Activated T-helper 2 cell treated with anti-CD3 and anti-CD28 coated beads, Interferon-gamma antibody, Interleukin-2, Interleukin-4, amounts not matched to agents 10 μg/mL and 5 μg/mL and 100 μg/mL, durations not matched to agents 14 hours and 24 hours and 36 hours (primary cell): ENCODE results near the gene WDR59. TPM values are rescaled to one million over a fixed set of nuclear protein-coding genes. Genes with fewer than 3 reads are reported as not detected.

Source experiments
- DNase-seq: peaks from one replicate; pipeline ENCODE4 v3.0.0; 2021; ENCODE audit warnings: low spot score
- H3K27ac Mint-ChIP-seq: one replicate; pipeline ENCODE4 v1.8.0; 2021; ENCODE audit warnings: mixed read lengths
- H3K27me3 Mint-ChIP-seq: one replicate; pipeline ENCODE4 v1.8.0; 2021; ENCODE audit warnings: low read depth, mixed read lengths
- H3K36me3 Mint-ChIP-seq: one replicate; pipeline ENCODE4 v1.8.0; 2021; ENCODE audit warnings: low read depth, mixed read lengths
- H3K4me1 Mint-ChIP-seq: one replicate; pipeline ENCODE4 v1.8.0; 2021; ENCODE audit warnings: low read depth, mixed read lengths
- H3K4me3 Mint-ChIP-seq: one replicate; pipeline ENCODE4 v1.8.0; 2021; ENCODE audit warnings: low read depth, mild to moderate bottlenecking, moderate library complexity, mixed read lengths
- H3K9me3 Mint-ChIP-seq: one replicate; pipeline ENCODE4 v1.8.0; 2021; ENCODE audit warnings: mixed read lengths
- intact Hi-C: fragments of 100-400 bp; cut with micrococcal nuclease; formaldehyde crosslinking; loops from one replicate; pipeline ENCODE4 v1.15.1; 2023
- total RNA-seq: library from RNA; stranded (reverse); gene quantifications from 2 replicates; pipeline ENCODE4 v1.2.3, GENCODE V29; 2022

Gene WDR59
- total RNA-seq, 1 donor from 2014 or later, result 83.9 TPM

DNA sequence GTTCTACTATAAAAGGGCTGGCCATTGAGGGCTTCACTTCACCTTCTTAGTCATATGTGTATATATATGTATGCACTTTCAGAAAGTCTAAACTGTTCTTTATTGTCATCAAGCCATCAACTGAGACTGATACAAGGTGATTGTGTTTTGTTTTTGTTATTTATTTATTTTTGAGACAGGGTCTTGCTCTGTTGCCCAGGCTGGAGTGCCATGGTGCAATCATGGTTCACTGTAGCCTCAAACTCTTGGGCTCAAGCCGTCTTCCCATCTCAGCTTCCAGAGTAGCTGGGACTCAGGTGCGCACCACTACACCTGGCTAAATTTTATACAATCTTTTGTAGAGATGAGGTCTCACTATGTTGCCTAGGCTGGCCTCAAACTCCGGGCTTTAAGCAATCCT lies 19.5 kb upstream of the WDR59 start:
- no peak for DNase-seq
- intact Hi-C loops, result no loop called here
- peaks cover 55% of the 10 kb centered on the region for H3K4me1 Mint-ChIP-seq
- no peaks in the 10 kb centered on the region for H3K9me3 Mint-ChIP-seq
- peaks cover 49% of the 10 kb centered on the region for H3K36me3 Mint-ChIP-seq
- H3K27ac Mint-ChIP-seq, result no peak overlapping the region
- H3K4me3 Mint-ChIP-seq, result no peak overlapping the region
- H3K27me3 Mint-ChIP-seq, result no peaks in the 10 kb centered on the region

DNA sequence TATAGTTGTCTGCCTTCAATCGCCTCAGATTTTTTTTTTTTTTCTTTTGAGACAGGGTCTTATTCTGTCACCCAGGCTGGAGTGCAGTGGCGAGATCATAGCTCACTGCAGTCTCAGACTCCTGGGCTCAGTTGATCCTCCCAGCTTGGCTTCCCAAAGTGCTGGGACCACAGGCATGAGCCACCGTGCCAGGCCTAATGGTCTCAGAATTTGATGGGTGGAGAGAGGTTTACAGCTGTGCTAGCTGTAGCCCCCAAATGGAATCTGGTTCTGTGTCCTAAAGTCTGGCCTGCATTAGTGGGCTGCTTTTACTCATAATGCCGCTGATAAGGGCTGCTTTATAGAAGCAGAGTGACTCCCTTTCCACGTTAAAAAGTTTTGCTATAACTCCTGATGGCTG lies 19.0 kb upstream of the WDR59 start:
- no peak overlapping the region for H3K27ac Mint-ChIP-seq
- H3K4me1 Mint-ChIP-seq, result peaks cover 50% of the 10 kb centered on the region
- no peaks in the 10 kb centered on the region for H3K9me3 Mint-ChIP-seq
- no peaks in the 10 kb centered on the region for H3K27me3 Mint-ChIP-seq
- intact Hi-C loops, result loop anchor here (1.0 kb wide), 1 partner anchor 8 kb away; no protein-coding TSS in a partner anchor
- H3K36me3 Mint-ChIP-seq, result peaks cover 43% of the 10 kb centered on the region
- H3K4me3 Mint-ChIP-seq, result no peak overlapping the region
- no peak for DNase-seq

DNA sequence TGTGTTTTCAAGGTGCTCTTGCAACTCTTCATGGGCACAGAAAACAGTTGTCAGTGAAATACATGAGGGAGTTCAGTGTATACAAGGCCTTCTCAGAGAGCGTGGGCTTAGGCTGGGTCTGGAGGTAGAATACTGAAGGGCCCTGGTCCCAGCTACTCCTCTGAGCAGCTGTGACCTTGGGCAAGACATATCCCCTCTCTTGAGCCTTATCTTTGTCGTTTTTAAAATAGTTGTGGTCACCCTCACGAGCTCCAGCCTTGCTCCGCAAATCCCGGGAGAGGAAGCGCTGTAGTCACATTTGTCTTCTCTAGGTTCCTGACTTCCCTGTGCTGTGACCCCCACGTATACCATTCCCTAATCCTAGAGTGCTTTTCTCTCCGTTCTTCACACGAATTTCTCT lies 17.6 kb upstream of the WDR59 start:
- Mint-ChIP-seq H3K36me3 (peaks cover 36% of the 10 kb centered on the region), H3K4me1 (peaks cover 49% of the 10 kb centered on the region), H3K4me3 (no peak overlapping the region), H3K9me3 (no peaks in the 10 kb centered on the region), H3K27ac (no peak overlapping the region), H3K27me3 (no peaks in the 10 kb centered on the region)
- no peak for DNase-seq
- intact Hi-C loops, result no loop called here

GRCh38 chr16:75000481-75001081 lies 15.7 kb upstream of the WDR59 start:
- Mint-ChIP-seq H3K27me3 (peaks cover 12% of the 10 kb centered on the region), H3K4me3 (peak overlapping the region; percentile 86), H3K27ac (peak overlapping the region; percentile 26), H3K36me3 (peaks cover 33% of the 10 kb centered on the region), H3K4me1 (peaks cover 49% of the 10 kb centered on the region), H3K9me3 (no peaks in the 10 kb centered on the region)
- intact Hi-C loops, result loop anchor here (1.0 kb wide), 1 partner anchor 99 kb away; no protein-coding TSS in a partner anchor
- DNase-seq, result no peak

DNA sequence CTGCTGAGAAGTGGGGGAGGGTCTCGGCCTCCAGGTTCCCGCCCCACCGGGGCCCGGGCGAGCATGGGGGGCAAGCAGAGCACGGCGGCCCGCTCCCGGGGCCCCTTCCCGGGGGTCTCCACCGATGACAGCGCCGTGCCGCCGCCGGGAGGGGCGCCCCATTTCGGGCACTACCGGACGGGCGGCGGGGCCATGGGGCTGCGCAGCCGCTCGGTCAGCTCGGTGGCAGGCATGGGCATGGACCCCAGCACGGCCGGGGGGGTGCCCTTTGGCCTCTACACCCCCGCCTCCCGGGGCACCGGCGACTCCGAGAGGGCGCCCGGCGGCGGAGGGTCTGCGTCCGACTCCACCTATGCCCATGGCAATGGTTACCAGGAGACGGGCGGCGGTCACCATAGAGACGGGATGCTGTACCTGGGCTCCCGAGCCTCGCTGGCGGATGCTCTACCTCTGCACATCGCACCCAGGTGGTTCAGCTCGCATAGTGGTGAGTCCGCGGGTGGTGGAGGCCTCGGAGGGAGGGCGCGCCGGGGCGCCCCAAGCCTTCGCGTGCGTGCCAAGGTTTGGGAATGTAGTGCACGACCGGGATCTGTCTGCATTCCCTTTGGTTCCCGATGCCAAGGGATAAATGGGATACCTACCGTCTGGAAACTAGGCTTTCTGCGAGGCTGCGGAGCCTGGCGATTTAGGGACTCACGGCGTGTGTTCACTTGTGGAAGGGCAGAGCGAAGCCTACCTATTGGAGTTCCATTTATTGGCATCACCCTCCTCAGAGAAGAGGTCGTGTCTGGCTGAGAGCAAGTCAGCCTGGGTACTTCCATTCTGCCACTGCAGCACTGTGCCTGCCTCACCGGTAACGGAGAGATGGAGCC lies 14.9 kb upstream of the WDR59 start:
- intact Hi-C loops, result loop anchor here (1.0 kb wide), 1 partner anchor 99 kb away; no protein-coding TSS in a partner anchor
- peaks cover 12% of the 10 kb centered on the region for H3K27me3 Mint-ChIP-seq
- DNase-seq, result peak; percentile 46
- peaks cover 33% of the 10 kb centered on the region for H3K36me3 Mint-ChIP-seq
- H3K4me3 Mint-ChIP-seq, result peak overlapping the region; percentile 86
- peaks cover 47% of the 10 kb centered on the region for H3K4me1 Mint-ChIP-seq
- H3K9me3 Mint-ChIP-seq, result no peaks in the 10 kb centered on the region
- peak overlapping the region; percentile 63 for H3K27ac Mint-ChIP-seq

- peaks cover 44% of the 10 kb centered on the region for H3K4me1 Mint-ChIP-seq
- H3K27ac Mint-ChIP-seq, result peak overlapping the region; percentile 63
- intact Hi-C loops, result no loop called here
- H3K36me3 Mint-ChIP-seq, result peaks cover 32% of the 10 kb centered on the region
- no peaks in the 10 kb centered on the region for H3K9me3 Mint-ChIP-seq
- DNase-seq, result no peak
- H3K4me3 Mint-ChIP-seq, result peak overlapping the region; percentile 86
- H3K27me3 Mint-ChIP-seq, result peaks cover 12% of the 10 kb centered on the region
Observed at GRCh38 chr16:74999219-74999608, 14.3 kb upstream of the WDR59 start.

GRCh38 chr16:74998481-74999218 lies 13.7 kb upstream of the WDR59 start, which contains the start of gene ZNRF1:
Gene ZNRF1 (plus strand): TSS chr16:74999024. CDS start chr16:74999672, 648 bp downstream.
- H3K4me3 Mint-ChIP-seq, result peak within 1 kb of the TSS; percentile 86
- peak; percentile 67 for DNase-seq
- peak within 1 kb of the TSS; percentile 80 for H3K27ac Mint-ChIP-seq
- peaks cover 16% of the 10 kb centered on the region for H3K27me3 Mint-ChIP-seq
- H3K9me3 Mint-ChIP-seq, result no peaks in the 10 kb centered on the region
- intact Hi-C loops, result loop anchor here (1.0 kb wide), 3 partner anchors 13 to 113 kb away; partner anchors contain the start of gene WDR59
- H3K36me3 Mint-ChIP-seq, result peaks cover 29% of the 10 kb centered on the region
- peaks cover 39% of the 10 kb centered on the region for H3K4me1 Mint-ChIP-seq

DNA sequence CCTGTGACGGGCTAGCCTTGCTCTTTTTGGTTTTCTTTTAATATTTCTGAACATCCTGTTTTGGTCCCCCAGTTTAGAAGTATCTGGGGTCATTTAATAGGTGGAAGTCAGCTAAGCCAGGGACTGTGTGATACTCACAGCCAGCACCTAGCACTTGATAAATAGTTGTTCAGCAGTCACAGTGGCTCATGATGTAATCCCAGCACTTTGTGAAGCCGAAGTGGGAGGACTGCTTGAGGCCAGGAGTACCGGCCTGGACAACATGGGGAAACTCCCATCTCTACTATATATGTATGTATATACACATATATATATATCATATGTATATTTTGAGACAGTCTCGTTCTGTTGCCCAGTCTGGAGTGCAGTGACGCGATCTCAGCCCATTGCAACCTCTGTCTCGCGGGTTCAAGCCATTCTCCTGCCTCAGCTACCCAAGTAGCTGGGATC lies 12.1 kb upstream of the WDR59 start:
- Mint-ChIP-seq H3K27me3 (peaks cover 16% of the 10 kb centered on the region), H3K9me3 (no peaks in the 10 kb centered on the region), H3K36me3 (peaks cover 15% of the 10 kb centered on the region), H3K27ac (no peak overlapping the region), H3K4me3 (no peak overlapping the region), H3K4me1 (peaks cover 25% of the 10 kb centered on the region)
- no peak for DNase-seq
- intact Hi-C loops, result no loop called here

GRCh38 chr16:74995986-74996385 lies 11.1 kb upstream of the WDR59 start:
- H3K4me3 Mint-ChIP-seq, result no peak overlapping the region

DNA sequence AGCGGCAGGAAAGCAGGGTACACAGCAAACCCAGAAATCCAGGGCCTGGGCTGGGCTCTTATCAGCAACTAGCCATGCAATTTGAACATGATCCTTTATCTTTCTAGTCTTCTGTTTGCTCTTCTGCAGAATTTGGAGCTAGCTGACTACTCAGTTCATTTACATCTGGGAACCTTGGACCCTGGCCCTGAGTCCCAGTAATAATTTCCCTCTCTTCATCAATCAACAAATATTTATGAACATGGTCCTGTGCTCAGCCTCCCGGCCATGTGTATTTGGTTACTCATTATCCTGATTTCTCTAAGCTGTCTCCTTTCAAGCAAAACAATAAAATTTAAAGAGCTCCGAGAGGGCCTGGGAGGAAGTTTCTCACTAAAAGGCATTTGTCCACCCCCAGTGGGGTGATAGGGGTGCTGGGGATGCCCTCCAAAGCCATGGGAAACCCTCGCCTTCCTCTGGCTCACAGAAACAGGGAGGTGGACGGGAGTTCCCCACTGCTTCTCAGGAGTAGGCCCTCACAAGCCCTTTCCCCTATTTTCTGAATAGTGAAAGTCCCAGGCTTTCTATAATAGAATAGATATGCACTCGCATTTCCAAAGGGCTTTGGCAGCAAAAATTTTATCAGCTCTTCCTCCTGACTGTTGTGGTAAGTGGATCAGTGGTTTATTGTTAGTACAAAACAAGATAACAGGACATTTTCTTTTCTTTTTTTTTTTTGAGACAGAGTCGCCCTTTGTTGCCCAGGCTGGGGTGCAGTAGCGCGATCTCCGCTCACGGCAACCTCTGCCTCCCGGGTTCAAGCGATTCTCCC lies 6.9 kb upstream of the WDR59 start:
- DNase-seq, result no peak
- Mint-ChIP-seq H3K27ac (no peak overlapping the region), H3K27me3 (peaks cover 22% of the 10 kb centered on the region), H3K9me3 (no peaks in the 10 kb centered on the region), H3K4me3 (no peak overlapping the region), H3K36me3 (no peaks in the 10 kb centered on the region), H3K4me1 (no peaks in the 10 kb centered on the region)
- intact Hi-C loops, result no loop called here

More at GRCh38 chr16:74995986-74996385, 11.1 kb upstream of the WDR59 start:
- intact Hi-C loops, result no loop called here
- no peaks in the 10 kb centered on the region for H3K9me3 Mint-ChIP-seq
- H3K27ac Mint-ChIP-seq, result no peak overlapping the region
- peaks cover 9% of the 10 kb centered on the region for H3K36me3 Mint-ChIP-seq
- H3K4me1 Mint-ChIP-seq, result peaks cover 16% of the 10 kb centered on the region
- peaks cover 20% of the 10 kb centered on the region for H3K27me3 Mint-ChIP-seq
- no peak for DNase-seq

- intact Hi-C loops, result no loop called here
Observed at GRCh38 chr16:74991268-74991592, 6.3 kb upstream of the WDR59 start.

DNA sequence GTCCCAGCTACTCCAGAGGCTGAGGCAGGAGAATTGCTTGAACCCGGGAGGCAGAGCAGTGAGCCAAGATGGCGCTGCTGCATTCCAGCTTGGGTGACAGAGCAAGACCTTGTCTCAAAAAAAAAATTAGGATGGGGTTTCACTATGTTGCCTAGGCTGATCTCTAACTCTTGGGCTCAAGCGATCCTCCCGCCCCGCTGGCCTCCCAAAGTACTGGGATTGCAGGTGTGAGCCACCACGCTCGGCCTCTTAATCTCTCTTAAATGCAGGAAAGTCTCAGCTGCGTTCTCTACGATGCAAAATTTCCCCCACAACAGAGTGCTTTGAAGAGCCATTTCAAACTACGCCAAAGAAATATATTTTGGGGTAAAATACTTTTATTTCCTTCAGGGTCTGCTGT lies 5.9 kb upstream of the WDR59 start:
- no peaks in the 10 kb centered on the region for H3K4me1 Mint-ChIP-seq
- H3K9me3 Mint-ChIP-seq, result no peaks in the 10 kb centered on the region
- DNase-seq, result no peak
- H3K27me3 Mint-ChIP-seq, result peaks cover 13% of the 10 kb centered on the region
- intact Hi-C loops, result no loop called here
- no peaks in the 10 kb centered on the region for H3K36me3 Mint-ChIP-seq
- no peak overlapping the region for H3K27ac Mint-ChIP-seq
- H3K4me3 Mint-ChIP-seq, result no peak overlapping the region

More at GRCh38 chr16:74991268-74991592, 6.3 kb upstream of the WDR59 start:
- H3K4me3 Mint-ChIP-seq, result no peak overlapping the region
- no peaks in the 10 kb centered on the region for H3K9me3 Mint-ChIP-seq
- DNase-seq, result no peak
- H3K4me1 Mint-ChIP-seq, result no peaks in the 10 kb centered on the region
- H3K27ac Mint-ChIP-seq, result no peak overlapping the region
- H3K27me3 Mint-ChIP-seq, result peaks cover 16% of the 10 kb centered on the region
- H3K36me3 Mint-ChIP-seq, result no peaks in the 10 kb centered on the region
